H9 (cell line): ENCODE results near the gene NMU. TPM values are rescaled to one million over a fixed set of nuclear protein-coding genes. Genes with fewer than 3 reads are reported as not detected.
"Not testable (repeated sequence)": the region's sequence is repeated elsewhere in the genome, so short reads cannot be mapped to it uniquely, and the experiment has no call there.

Experiments
- DNase-seq: peaks from one replicate; pipeline ENCODE4 v3.0.0-alpha.2; 2017
- H2AFZ ChIP-seq: one replicate; pipeline ENCODE4 v1.6.1; 2013; ENCODE audit warnings: mild to moderate bottlenecking, low read length, control low read depth, moderate library complexity
- H2AK5ac ChIP-seq: 2 replicates; pipeline ENCODE4 v1.6.1; 2013; ENCODE audit warnings: low read length, control low read depth, mixed read lengths; ENCODE audit not compliant: insufficient read length
- H2BK120ac ChIP-seq: one replicate; pipeline ENCODE4 v1.6.1; 2013; ENCODE audit warnings: low read depth, mild to moderate bottlenecking, low read length, control low read depth, inconsistent platforms; ENCODE audit not compliant: poor library complexity, severe bottlenecking
- H2BK12ac ChIP-seq: 2 replicates; pipeline ENCODE4 v1.6.1; 2013; ENCODE audit warnings: low read length, control low read depth, mixed read lengths, low read depth; ENCODE audit not compliant: insufficient read length
- H2BK15ac ChIP-seq: 2 replicates; pipeline ENCODE4 v1.6.1; 2013; ENCODE audit warnings: low read depth, low read length, control low read depth
- H2BK20ac ChIP-seq: one replicate; pipeline ENCODE4 v1.6.1; 2013; ENCODE audit warnings: low read depth, mild to moderate bottlenecking, low read length, control low read depth, inconsistent platforms; ENCODE audit not compliant: poor library complexity, severe bottlenecking
- H2BK5ac ChIP-seq: 2 replicates; pipeline ENCODE4 v1.6.1; 2013; ENCODE audit warnings: low read length, control low read depth, mixed read lengths; ENCODE audit not compliant: insufficient read length
- H3K14ac ChIP-seq: 2 replicates; pipeline ENCODE4 v1.6.1; 2013; ENCODE audit warnings: low read length, control low read depth; ENCODE audit not compliant: insufficient read depth
- H3K18ac ChIP-seq: 2 replicates; pipeline ENCODE4 v1.6.1; 2013; ENCODE audit warnings: low read depth, mild to moderate bottlenecking, mixed read lengths, low read length, control low read depth; ENCODE audit not compliant: insufficient read length
- H3K23ac ChIP-seq: 2 replicates; pipeline ENCODE4 v1.6.1; 2013; ENCODE audit warnings: low read length, control low read depth, mixed read lengths, low read depth; ENCODE audit not compliant: insufficient read length
- H3K23me2 ChIP-seq: 2 replicates; pipeline ENCODE4 v1.6.1; 2013; ENCODE audit warnings: low read depth, mild to moderate bottlenecking, mixed read lengths, low read length, control low read depth; ENCODE audit not compliant: insufficient read length, poor library complexity, severe bottlenecking
- H3K27ac ChIP-seq: 2 replicates; pipeline ENCODE4 v1.5.1; 2013; ENCODE audit warnings: low read length, control low read depth, mixed read lengths, low read depth; ENCODE audit not compliant: insufficient read length
- H3K27me3 ChIP-seq: 2 replicates; pipeline ENCODE4 v1.6.1; 2013; ENCODE audit warnings: low read length, control low read depth, inconsistent platforms; ENCODE audit not compliant: insufficient read depth
- H3K4ac ChIP-seq: 2 replicates; pipeline ENCODE4 v1.6.1; 2013; ENCODE audit warnings: low read depth, mild to moderate bottlenecking, control low read depth, inconsistent platforms, low read length, moderate library complexity
- H3K4me1 ChIP-seq: 2 replicates; pipeline ENCODE4 v1.6.1; 2013; ENCODE audit warnings: low read length, control low read depth, inconsistent platforms; ENCODE audit not compliant: insufficient read depth
- H3K4me2 ChIP-seq: 2 replicates; pipeline ENCODE4 v1.6.1; 2013; ENCODE audit warnings: low read length, control low read depth, mixed read lengths; ENCODE audit not compliant: insufficient read length, insufficient read depth
- H3K56ac ChIP-seq: 2 replicates; pipeline ENCODE4 v1.6.1; 2013; ENCODE audit warnings: low read depth, mild to moderate bottlenecking, mixed read lengths, low read length, control low read depth; ENCODE audit not compliant: insufficient read length
- H3K79me1 ChIP-seq: 2 replicates; pipeline ENCODE4 v1.6.1; 2013; ENCODE audit warnings: low read depth, mild to moderate bottlenecking, moderate library complexity, low read length, control low read depth, inconsistent platforms; ENCODE audit not compliant: insufficient read depth, poor library complexity, severe bottlenecking
- H3K79me2 ChIP-seq: 2 replicates; pipeline ENCODE4 v1.6.1; 2013; ENCODE audit warnings: low read length, control low read depth, inconsistent platforms; ENCODE audit not compliant: insufficient read depth
- H3K9ac ChIP-seq: 2 replicates; pipeline ENCODE4 v1.6.1; 2013; ENCODE audit warnings: low read length, control low read depth, mixed read lengths; ENCODE audit not compliant: insufficient read length; ENCODE audit errors: extremely low read depth
- H3K9me3 ChIP-seq: one replicate; pipeline ENCODE4 v1.6.1; 2013; ENCODE audit warnings: low read depth, low read length, inconsistent platforms; ENCODE audit not compliant: control insufficient read depth
- H3T11ph ChIP-seq: one replicate; pipeline ENCODE4 v1.6.1; 2013; ENCODE audit warnings: mild to moderate bottlenecking, low read length, control low read depth, inconsistent platforms
- H4K20me1 ChIP-seq: one replicate; pipeline ENCODE4 v1.6.1; 2013; ENCODE audit not compliant: control insufficient read depth, insufficient read length, insufficient read depth
- H4K5ac ChIP-seq: 2 replicates; pipeline ENCODE4 v1.6.1; 2013; ENCODE audit warnings: low read depth, mild to moderate bottlenecking, mixed read lengths, low read length, control low read depth; ENCODE audit not compliant: insufficient read length
- H4K8ac ChIP-seq: replicated peaks from 2 replicates; pipeline ENCODE4 v1.6.1; 2013; ENCODE audit warnings: low read length, control low read depth, mixed read lengths, low read depth; ENCODE audit not compliant: insufficient read length
- H4K91ac ChIP-seq: 2 replicates; pipeline ENCODE4 v1.6.1; 2013; ENCODE audit warnings: low read depth, mild to moderate bottlenecking, moderate library complexity, mixed read lengths, low read length, control low read depth; ENCODE audit not compliant: insufficient read length
- H3K27ac Mint-ChIP-seq, 3 experiments: 2 replicates in 2 of 3; 3 replicates in 1 of 3; pipeline ENCODE4 v1.8.0; 2020 to 2021; ENCODE audit warnings: mixed read lengths in 3 of 3, mild to moderate bottlenecking in 1 of 3, moderate library complexity in 1 of 3
- H3K27me3 Mint-ChIP-seq: 2 replicates; pipeline ENCODE4 v1.8.0; 2021; ENCODE audit warnings: low read depth, mild to moderate bottlenecking, moderate library complexity, mixed read lengths
- H3K36me3 Mint-ChIP-seq, 3 experiments: 2 replicates in 2 of 3; 3 replicates in 1 of 3; pipeline ENCODE4 v1.8.0; 2020 to 2021; ENCODE audit warnings: low read depth in 3 of 3, mixed read lengths in 3 of 3; ENCODE audit not compliant: insufficient read depth in 1 of 3
- H3K4me1 Mint-ChIP-seq, 2 experiments: 2 replicates each; pipeline ENCODE4 v1.8.0; 2020; ENCODE audit warnings: mixed read lengths in 2 of 2
- H3K4me3 Mint-ChIP-seq, 2 experiments: 2 replicates in 1 of 2; 3 replicates in 1 of 2; pipeline ENCODE4 v1.8.0; 2020 to 2021; ENCODE audit warnings: mild to moderate bottlenecking in 2 of 2, mixed read lengths in 2 of 2, moderate library complexity in 1 of 2
- H3K9me3 Mint-ChIP-seq, 2 experiments: 2 replicates in 1 of 2; 3 replicates in 1 of 2; pipeline ENCODE4 v1.8.0; 2020; ENCODE audit warnings: mild to moderate bottlenecking in 2 of 2, mixed read lengths in 2 of 2, moderate library complexity in 1 of 2
- CTCF ChIP-seq: fragments of 200-600 bp; sonication (generic); conservative IDR thresholded peaks from 3 replicates; pipeline ENCODE4 v1.8.0; 2021; ENCODE audit warnings: antibody characterized with exemption, mild to moderate bottlenecking
- WGBS: extraction: QIAGEN DNeasy Blood & Tissue Kit; methylation state at CpG from one replicate; pipeline ENCODE4 v1.1.7; 2013; ENCODE audit warnings: missing lambda C conversion rate, low lambda C conversion rate, mixed read lengths; ENCODE audit not compliant: insufficient read length; ENCODE audit errors: extremely low coverage; 5-methylcytosine and 5-hydroxymethylcytosine counted together
- total RNA-seq: library from RNA; stranded (reverse); gene quantifications from 2 replicates; pipeline ENCODE4 v1.2.1, GENCODE V29; 2021

The NMU gene
- total RNA-seq, 1 experiment from 2014 or later: 12.9 TPM

GRCh38 chr4:55625835-55626234, 10.3 kb downstream of the NMU start:
- Histone ChIP-seq H3K4me1 (no peaks in the 10 kb centered on the region), H3K4me2 (no peak overlapping the region), H3K18ac (no peak overlapping the region), H4K20me1 (no peaks in the 10 kb centered on the region), H3T11ph (no peak overlapping the region), H2BK120ac (no peak overlapping the region), H2BK5ac (no peak overlapping the region), H4K5ac (no peak overlapping the region), H3K9me3 (no peaks in the 10 kb centered on the region), H3K79me1 (no peaks in the 10 kb centered on the region), H3K23me2 (no peaks in the 10 kb centered on the region), H3K27ac (no peak overlapping the region), H3K14ac (no peak overlapping the region), H2BK12ac (no peak overlapping the region), H2AK5ac (no peak overlapping the region), H2BK20ac (no peak overlapping the region), H3K56ac (no peak overlapping the region), H2BK15ac (no peak overlapping the region), H3K79me2 (no peaks in the 10 kb centered on the region), H3K4ac (no peak overlapping the region), H3K27me3 (no peaks in the 10 kb centered on the region), H3K9ac (no peak overlapping the region), H2AFZ (no peak overlapping the region), H3K23ac (no peak overlapping the region), H4K91ac (no peak overlapping the region), H4K8ac (no peak overlapping the region)
- TF ChIP-seq CTCF: no peak
- Mint-ChIP-seq H3K27ac (peak overlapping the region in 1 of 3 experiments; percentile 38; a peak in 1 of 7 replicates), H3K36me3 (peaks cover 5 to 26% (median 9%) of the 10 kb centered on the region in 3 experiments; a peak in 3 of 7 replicates), H3K9me3 (peaks cover 0 to 3% of the 10 kb centered on the region in 2 experiments; a peak in 2 of 5 replicates), H3K27me3 (no peaks in the 10 kb centered on the region), H3K4me1 (no peaks in the 10 kb centered on the region), H3K4me3 (no peak overlapping the region)
- no CpG with 5 or more reads among the region's 2 CpGs for WGBS
- DNase-seq: no peak

GRCh38 chr4:55624063-55624462, 12.0 kb downstream of the NMU start:
- H3K23ac ChIP-seq: not testable (repeated sequence)

More at GRCh38 chr4:55624063-55624462, 12.0 kb downstream of the NMU start:
- not testable (repeated sequence) for H2AK5ac ChIP-seq, H3K27ac ChIP-seq, H2AFZ ChIP-seq, H4K8ac ChIP-seq, H3K9me3 ChIP-seq, H3K4me3 Mint-ChIP-seq, H3K9ac ChIP-seq, H3K9me3 Mint-ChIP-seq, H3T11ph ChIP-seq, H3K4ac ChIP-seq, H3K18ac ChIP-seq, H4K20me1 ChIP-seq, H4K91ac ChIP-seq, DNase-seq, H3K4me1 Mint-ChIP-seq, H2BK120ac ChIP-seq, H3K27ac Mint-ChIP-seq, H2BK15ac ChIP-seq, H3K79me1 ChIP-seq, H2BK12ac ChIP-seq, H3K79me2 ChIP-seq, H3K27me3 ChIP-seq, H3K23me2 ChIP-seq, H3K56ac ChIP-seq, H3K4me2 ChIP-seq, H3K14ac ChIP-seq, H2BK20ac ChIP-seq, H2BK5ac ChIP-seq, H4K5ac ChIP-seq, H3K27me3 Mint-ChIP-seq, H3K4me1 ChIP-seq
- no CpG with 5 or more reads among the region's 1 CpG for WGBS
- peaks cover 5 to 20% (median 9%) of the 10 kb centered on the region in 3 experiments; a peak in 2 of 7 replicates for H3K36me3 Mint-ChIP-seq
